Stomach (tissue), 9 donors: ENCODE results near the gene DCHS2. TPM values are rescaled to one million over a fixed set of nuclear protein-coding genes. Genes with fewer than 3 reads are reported as not detected.
A peak's percentile ranks its signal among the peaks of the same experiment; 100 is the strongest.

ENCODE experiments used
- DNase-seq, 2 donors: peaks; one replicate each; pipeline versions ENCODE4 v3.0.0 to v3.0.0-alpha.2; 2013 to 2019
- H3K27ac ChIP-seq, 5 donors: fragments of 200-600 bp in 4 of 5; sonication (generic) in 4 of 5; one replicate each; pipeline ENCODE4 v1.5.1; 2013 to 2019; ENCODE audit warnings: mild to moderate bottlenecking in 1 of 5, moderate library complexity in 1 of 5
- H3K27me3 ChIP-seq, 3 donors: fragments of 200-600 bp; sonication (generic); one replicate each; pipeline ENCODE4 v1.5.1; 2017 to 2019; ENCODE audit warnings: mixed run types in 1 of 3
- H3K36me3 ChIP-seq, 4 donors: fragments of 200-600 bp; sonication (generic); 1 replicate in 3 of 4; 2 replicates in 1 of 4; pipeline ENCODE4 v1.5.1; 2016 to 2019
- H3K4me1 ChIP-seq, 4 donors: fragments of 200-600 bp; sonication (generic); one replicate each; pipeline ENCODE4 v1.5.1; 2016 to 2019
- H3K4me3 ChIP-seq, 4 donors: fragments of 200-600 bp; sonication (generic) in 3 of 4; one replicate each; pipeline ENCODE4 v1.5.1; 2016 to 2019; ENCODE audit warnings: mild to moderate bottlenecking in 1 of 4
- H3K9me3 ChIP-seq, 4 donors: fragments of 200-600 bp; sonication (generic); one replicate each; pipeline ENCODE4 v1.5.1; 2016 to 2019
- EP300 ChIP-seq: sonication (generic); formaldehyde crosslinking; IDR thresholded peaks from one replicate; pipeline ENCODE4 v1.6.1; 2017; ENCODE audit warnings: antibody characterized with exemption
- POLR2A ChIP-seq, 4 donors: fragments of 450-650 bp; IDR thresholded peaks; one replicate each; pipeline ENCODE4 v1.6.1; 2016; ENCODE audit warnings: antibody characterized with exemption in 4 of 4, control low read depth in 2 of 4, mild to moderate bottlenecking in 1 of 4, moderate library complexity in 1 of 4
- POLR2AphosphoS5 ChIP-seq, 3 donors: sonication (generic); formaldehyde crosslinking; IDR thresholded peaks; one replicate each; pipeline ENCODE4 v1.6.1; 2016; ENCODE audit warnings: antibody characterized with exemption in 3 of 3
- WGBS, 5 donors: extraction: QIAGEN DNeasy Blood & Tissue Kit in 3 of 5; methylation state at CpG; one replicate each; pipeline versions ENCODE4 v1.1.5 to v1.1.7; 2013 to 2018; 5-methylcytosine and 5-hydroxymethylcytosine counted together
- intact Hi-C: fragments of 100-400 bp; cut with DNase I; formaldehyde crosslinking; loops from one replicate; pipeline ENCODE4 v1.15.1; 2023; ENCODE audit warnings: low total_unique reads
- polyA plus RNA-seq, 3 donors: library from polyadenylated mRNA; stranded (reverse); fragments of 200-250 nt; gene quantifications; one replicate each; pipeline ENCODE4 v1.2.3, GENCODE V29; 2013
- total RNA-seq, 5 donors: library from RNA; depleted of rRNA; stranded (reverse); fragments of >200 nt; gene quantifications; one replicate each; pipeline versions ENCODE4 v1.1.0 to v1.2.3, GENCODE V29; 2014 to 2016
- TF ChIP-seq, protein P1 (sequence below), 7 experiments: fragments of 450-650 bp in 4 of 7; fragments of 200-600 bp in 3 of 7; sonication (generic) in 3 of 7; IDR thresholded peaks; one replicate each; pipeline ENCODE4 v1.5.1; 2016 to 2019; ENCODE audit warnings: antibody characterized with exemption in 7 of 7, control low read depth in 2 of 7, mild to moderate bottlenecking in 1 of 7
- donor health status: healthy with polysubstance abuse.
- donor health status: Bipolar disorder and iron deficiency.
- donor health status: healthy.

The DCHS2 gene
- total and polyA plus RNA-seq, 8 donors: 0.30 to 9.7 (median 1.5) TPM; not detected in 2

DNA sequence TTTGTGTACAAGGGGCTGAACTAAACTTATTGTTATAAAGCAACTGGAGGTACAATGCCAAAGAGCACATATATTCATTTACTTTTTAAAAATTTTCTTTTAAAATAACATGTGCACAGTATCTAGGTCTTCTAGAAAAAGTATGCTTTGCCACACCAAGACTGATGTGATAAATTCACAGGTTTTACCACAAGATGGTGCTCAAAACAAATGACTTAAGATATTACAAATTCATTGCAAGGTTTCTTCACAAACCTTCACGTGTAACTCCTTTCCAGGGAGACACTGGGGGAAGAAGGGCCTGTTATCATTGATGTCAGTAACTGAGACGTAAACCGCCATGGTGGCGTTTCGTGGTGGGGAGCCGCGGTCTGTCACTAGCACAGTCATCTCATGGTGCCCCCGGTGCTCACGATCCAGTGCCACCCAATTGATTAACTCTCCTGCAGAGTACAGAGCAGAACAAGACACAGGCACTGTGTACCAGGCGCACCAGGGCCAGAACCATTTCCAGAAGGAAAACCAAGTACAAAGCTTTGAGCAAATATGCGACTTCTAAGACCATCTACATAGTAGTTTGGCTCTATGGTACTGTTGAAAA lies 162.2 kb downstream of the DCHS2 start:
- Histone ChIP-seq H3K27ac (no peak overlapping the region), H3K9me3 (no peaks in the 10 kb centered on the region), H3K4me1 (peaks cover 0 to 7% (median 3%) of the 10 kb centered on the region in 4 donors), H3K36me3 (no peaks in the 10 kb centered on the region), H3K4me3 (no peak overlapping the region), H3K27me3 (peaks cover 0 to 25% (median 0%) of the 10 kb centered on the region in 3 donors)
- TF ChIP-seq EP300 (no peak), POLR2AphosphoS5 (IDR thresholded peaks at IDR 0.05) (no peak), POLR2A (IDR thresholded peaks at IDR 0.05) (no peak)
- TF ChIP-seq, protein P1, sequence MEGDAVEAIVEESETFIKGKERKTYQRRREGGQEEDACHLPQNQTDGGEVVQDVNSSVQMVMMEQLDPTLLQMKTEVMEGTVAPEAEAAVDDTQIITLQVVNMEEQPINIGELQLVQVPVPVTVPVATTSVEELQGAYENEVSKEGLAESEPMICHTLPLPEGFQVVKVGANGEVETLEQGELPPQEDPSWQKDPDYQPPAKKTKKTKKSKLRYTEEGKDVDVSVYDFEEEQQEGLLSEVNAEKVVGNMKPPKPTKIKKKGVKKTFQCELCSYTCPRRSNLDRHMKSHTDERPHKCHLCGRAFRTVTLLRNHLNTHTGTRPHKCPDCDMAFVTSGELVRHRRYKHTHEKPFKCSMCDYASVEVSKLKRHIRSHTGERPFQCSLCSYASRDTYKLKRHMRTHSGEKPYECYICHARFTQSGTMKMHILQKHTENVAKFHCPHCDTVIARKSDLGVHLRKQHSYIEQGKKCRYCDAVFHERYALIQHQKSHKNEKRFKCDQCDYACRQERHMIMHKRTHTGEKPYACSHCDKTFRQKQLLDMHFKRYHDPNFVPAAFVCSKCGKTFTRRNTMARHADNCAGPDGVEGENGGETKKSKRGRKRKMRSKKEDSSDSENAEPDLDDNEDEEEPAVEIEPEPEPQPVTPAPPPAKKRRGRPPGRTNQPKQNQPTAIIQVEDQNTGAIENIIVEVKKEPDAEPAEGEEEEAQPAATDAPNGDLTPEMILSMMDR (IDR thresholded peaks at IDR 0.05): no peak
- intact Hi-C loops: no loop called here
- DNase-seq: peak in 1 of 2 donors; percentile 57
- WGBS, 5 donors: 68 to 73% (median 72%) methylated on average over 11 of the region's 11 CpGs

DNA sequence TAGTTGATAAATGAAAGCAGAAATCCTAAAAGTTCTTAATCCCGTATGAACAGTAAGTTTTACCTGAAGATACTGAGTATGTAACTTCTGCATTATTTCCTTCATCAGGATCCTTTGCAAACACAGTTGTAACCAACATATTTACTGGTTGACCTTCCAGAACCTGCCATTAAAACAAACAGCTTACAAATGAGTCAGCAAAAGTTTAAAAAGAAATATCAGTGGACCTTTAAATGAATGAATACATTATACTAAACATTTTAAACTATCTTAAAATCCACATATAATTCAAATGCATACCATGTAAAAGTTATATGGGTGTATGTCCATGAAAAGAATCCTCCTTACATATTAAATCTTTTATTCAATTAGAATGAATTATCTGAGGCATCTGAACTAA lies 163.6 kb downstream of the DCHS2 start:
- no peak for DNase-seq
- peaks cover 0 to 7% (median 3%) of the 10 kb centered on the region in 4 donors for H3K4me1 ChIP-seq
- no peak overlapping the region for H3K4me3 ChIP-seq
- no peak for TF ChIP-seq POLR2A (IDR thresholded peaks at IDR 0.05)
- no peak for TF ChIP-seq EP300
- TF ChIP-seq, protein P1 (IDR thresholded peaks at IDR 0.05): no peak
- no peak for TF ChIP-seq POLR2AphosphoS5 (IDR thresholded peaks at IDR 0.05)
- no peaks in the 10 kb centered on the region for H3K9me3 ChIP-seq
- H3K27me3 ChIP-seq: peaks cover 0 to 21% (median 0%) of the 10 kb centered on the region in 3 donors
- H3K36me3 ChIP-seq: no peaks in the 10 kb centered on the region
- no peak overlapping the region for H3K27ac ChIP-seq
- 59 to 71% (median 63%) methylated on average over 1 of the region's 1 CpG for WGBS, 5 donors
- intact Hi-C loops: no loop called here

DNA sequence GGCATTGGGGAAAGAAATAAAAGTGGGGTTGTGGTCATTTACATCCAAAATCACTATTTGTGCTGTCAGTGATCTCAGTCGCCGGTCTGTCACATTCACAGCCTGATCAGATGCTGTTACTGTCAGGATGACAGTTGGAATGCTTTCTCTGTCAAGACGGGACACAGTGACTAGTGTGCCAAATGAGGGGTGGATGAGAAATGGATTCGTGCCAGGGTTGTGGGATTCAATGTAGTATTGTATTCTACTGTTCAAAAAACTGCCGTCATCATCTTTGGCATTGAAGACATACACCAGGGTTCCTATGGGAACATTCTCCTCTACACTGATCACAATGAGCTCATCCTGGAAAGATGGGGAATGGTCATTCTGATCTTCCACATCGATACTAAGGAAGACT lies 171.1 kb downstream of the DCHS2 start:
- intact Hi-C loops: no loop called here
- H3K27ac ChIP-seq: no peak overlapping the region
- H3K4me1 ChIP-seq: no peaks in the 10 kb centered on the region
- WGBS, 5 donors: 60 to 79% (median 73%) methylated on average over 6 of the region's 6 CpGs
- no peak for DNase-seq
- no peaks in the 10 kb centered on the region for H3K36me3 ChIP-seq
- H3K9me3 ChIP-seq: peaks cover 0 to 6% (median 0%) of the 10 kb centered on the region in 4 donors
- TF ChIP-seq EP300 (no peak), POLR2A (IDR thresholded peaks at IDR 0.05) (no peak), POLR2AphosphoS5 (IDR thresholded peaks at IDR 0.05) (no peak)
- TF ChIP-seq, protein P1 (IDR thresholded peaks at IDR 0.05): no peak
- no peak overlapping the region for H3K4me3 ChIP-seq
- no peaks in the 10 kb centered on the region for H3K27me3 ChIP-seq

DNA sequence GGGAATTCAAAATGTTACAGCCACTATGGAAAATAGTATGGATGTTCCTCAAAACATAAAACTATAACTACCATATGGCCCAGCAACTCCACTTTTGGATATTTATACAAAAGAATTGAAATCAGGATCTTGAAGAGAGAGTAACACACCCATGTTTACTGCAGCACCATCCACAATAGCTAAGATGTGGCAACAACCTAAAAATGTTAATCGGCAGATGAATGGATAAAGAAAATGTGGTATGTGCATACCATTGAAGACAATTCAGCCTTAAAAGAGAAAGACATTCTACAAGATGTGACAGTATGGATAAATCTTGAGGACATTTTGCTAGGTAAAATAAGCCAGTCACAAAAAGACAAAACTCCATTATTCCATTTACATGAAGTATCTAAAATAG lies 171.9 kb downstream of the DCHS2 start:
- Histone ChIP-seq H3K9me3 (peaks cover 0 to 6% (median 0%) of the 10 kb centered on the region in 4 donors), H3K4me3 (no peak overlapping the region), H3K4me1 (no peaks in the 10 kb centered on the region), H3K36me3 (no peaks in the 10 kb centered on the region), H3K27ac (no peak overlapping the region), H3K27me3 (no peaks in the 10 kb centered on the region)
- WGBS, 5 donors: 88 to 98% (median 95%) methylated on average over 1 of the region's 1 CpG
- no peak for DNase-seq
- TF ChIP-seq, protein P1 (IDR thresholded peaks at IDR 0.05): no peak
- TF ChIP-seq POLR2A (IDR thresholded peaks at IDR 0.05) (no peak), EP300 (no peak), POLR2AphosphoS5 (IDR thresholded peaks at IDR 0.05) (no peak)
- intact Hi-C loops: no loop called here
